ENCODE results near the gene RARRES2. TPM values are rescaled to one million over a fixed set of nuclear protein-coding genes. Genes with fewer than 3 reads are reported as not detected.
A peak's percentile ranks its signal among the peaks of the same experiment; 100 is the strongest.

The RARRES2 gene
- total RNA-seq, 4 donors from 2014 or later: 12.8 to 23.4 (median 16.5) TPM

GRCh38 chr7:150325901-150326300 is 15.5 kb downstream of the RARRES2 start:
- Histone ChIP-seq H3K9me3 (no peaks in the 10 kb centered on the region), H3K27me3 (no peaks in the 10 kb centered on the region), H3K4me1 (peaks cover 33% of the 10 kb centered on the region), H3K27ac (no peak overlapping the region), H3K36me3 (peaks cover 19% of the 10 kb centered on the region), H3K4me3 (no peak overlapping the region)
- DNase-seq (ENCODE audit: low spot score in 2 of 2): no peak
- TF ChIP-seq POLR2AphosphoS5 (IDR thresholded peaks at IDR 0.05): no peak
- no peak for TF ChIP-seq EP300 (IDR thresholded peaks at IDR 0.05)
- TF ChIP-seq CTCF (IDR thresholded peaks at IDR 0.05): no peak
- TF ChIP-seq POLR2A (IDR thresholded peaks at IDR 0.05): no peak
- WGBS: 96% methylated on average over 6 of the region's 6 CpGs

- TF ChIP-seq POLR2AphosphoS5 (IDR thresholded peaks at IDR 0.05): no peak
- no peak for TF ChIP-seq CTCF (IDR thresholded peaks at IDR 0.05)
- no peak for TF ChIP-seq EP300 (IDR thresholded peaks at IDR 0.05)
- TF ChIP-seq POLR2A (IDR thresholded peaks at IDR 0.05): no peak
- Histone ChIP-seq H3K9me3 (no peaks in the 10 kb centered on the region), H3K4me3 (no peak overlapping the region), H3K36me3 (peaks cover 17% of the 10 kb centered on the region), H3K27ac (no peak overlapping the region), H3K27me3 (no peaks in the 10 kb centered on the region), H3K4me1 (peaks cover 33% of the 10 kb centered on the region)
- no peak for DNase-seq (ENCODE audit: low spot score in 2 of 2)
- WGBS: 64% methylated on average over 10 of the region's 10 CpGs
Measured at GRCh38 chr7:150325110-150325611, 16.3 kb downstream of the RARRES2 start.

- 57% methylated on average over 12 of the region's 12 CpGs for WGBS
- TF ChIP-seq POLR2A (IDR thresholded peaks at IDR 0.05) (no peak), POLR2AphosphoS5 (IDR thresholded peaks at IDR 0.05) (no peak), CTCF (IDR thresholded peaks at IDR 0.05) (no peak), EP300 (IDR thresholded peaks at IDR 0.05) (no peak)
- H3K27ac ChIP-seq: peak overlapping the region; percentile 84
Measured at GRCh38 chr7:150324373-150324961, 17.0 kb downstream of the RARRES2 start.

GRCh38 chr7:150323682-150324372 is 17.6 kb downstream of the RARRES2 start:
- 15% methylated on average over 15 of the region's 16 CpGs for WGBS
- H3K4me1 ChIP-seq: peaks cover 33% of the 10 kb centered on the region
- peaks cover 6% of the 10 kb centered on the region for H3K36me3 ChIP-seq
- peak overlapping the region; percentile 84 for H3K27ac ChIP-seq
- no peaks in the 10 kb centered on the region for H3K27me3 ChIP-seq
- TF ChIP-seq CTCF (IDR thresholded peaks at IDR 0.05): no peak
- TF ChIP-seq POLR2A (IDR thresholded peaks at IDR 0.05): no peak
- no peak for TF ChIP-seq POLR2AphosphoS5 (IDR thresholded peaks at IDR 0.05)
- no peak for TF ChIP-seq EP300 (IDR thresholded peaks at IDR 0.05)
- no peaks in the 10 kb centered on the region for H3K9me3 ChIP-seq
- no peak for DNase-seq (ENCODE audit: low spot score in 2 of 2)
- H3K4me3 ChIP-seq: peak overlapping the region; percentile 74

More at GRCh38 chr7:150324373-150324961, 17.0 kb downstream of the RARRES2 start:
- no peak for DNase-seq (ENCODE audit: low spot score in 2 of 2)
- Histone ChIP-seq H3K27me3 (no peaks in the 10 kb centered on the region), H3K4me1 (peaks cover 33% of the 10 kb centered on the region), H3K36me3 (peaks cover 10% of the 10 kb centered on the region), H3K4me3 (peak overlapping the region; percentile 74), H3K9me3 (no peaks in the 10 kb centered on the region)

All from suprapubic skin (tissue), 4 donors.